Large intestine (tissue), 3 donors: ENCODE results near the gene ZBTB26. TPM values are rescaled to one million over a fixed set of nuclear protein-coding genes. Genes with fewer than 3 reads are reported as not detected.
"Not testable (repeated sequence)": the region's sequence is repeated elsewhere in the genome, so short reads cannot be mapped to it uniquely, and the experiment has no call there.

Experiments
- DNase-seq, 2 donors: peaks; one replicate each; pipeline versions ENCODE4 v3.0.0 to v3.0.0-alpha.2; 2013
- H3K27ac ChIP-seq: one replicate; pipeline ENCODE4 v1.5.1; 2013; ENCODE audit warnings: low read length
- H3K27me3 ChIP-seq: 2 replicates; pipeline ENCODE4 v1.6.1; 2013; ENCODE audit warnings: low read length; ENCODE audit not compliant: control insufficient read depth, insufficient read depth
- H3K36me3 ChIP-seq: 2 replicates; pipeline ENCODE4 v1.6.1; 2013; ENCODE audit warnings: low read length; ENCODE audit not compliant: control insufficient read depth, insufficient read depth
- H3K4me1 ChIP-seq: one replicate; pipeline ENCODE4 v1.6.1; 2013; ENCODE audit warnings: low read length; ENCODE audit not compliant: control insufficient read depth, insufficient read depth
- H3K4me3 ChIP-seq: one replicate; pipeline ENCODE4 v1.5.1; 2013; ENCODE audit warnings: low read length
- H3K9me3 ChIP-seq: one replicate; pipeline ENCODE4 v1.6.1; 2013; ENCODE audit warnings: mild to moderate bottlenecking, low read depth, low read length, moderate library complexity; ENCODE audit not compliant: control insufficient read depth
- WGBS: methylation state at CpG from one replicate; pipeline ENCODE4 v1.1.5; 2013; ENCODE audit warnings: low lambda C conversion rate; ENCODE audit not compliant: insufficient coverage; 5-methylcytosine and 5-hydroxymethylcytosine counted together
- polyA plus RNA-seq: library from polyadenylated mRNA; unstranded; fragments of 120-200 nt; gene quantifications from one replicate; pipeline ENCODE4 v1.2.1, GENCODE V29; 2013

The ZBTB26 gene
- polyA plus RNA-seq, 1 donor: 11.4 TPM

DNA sequence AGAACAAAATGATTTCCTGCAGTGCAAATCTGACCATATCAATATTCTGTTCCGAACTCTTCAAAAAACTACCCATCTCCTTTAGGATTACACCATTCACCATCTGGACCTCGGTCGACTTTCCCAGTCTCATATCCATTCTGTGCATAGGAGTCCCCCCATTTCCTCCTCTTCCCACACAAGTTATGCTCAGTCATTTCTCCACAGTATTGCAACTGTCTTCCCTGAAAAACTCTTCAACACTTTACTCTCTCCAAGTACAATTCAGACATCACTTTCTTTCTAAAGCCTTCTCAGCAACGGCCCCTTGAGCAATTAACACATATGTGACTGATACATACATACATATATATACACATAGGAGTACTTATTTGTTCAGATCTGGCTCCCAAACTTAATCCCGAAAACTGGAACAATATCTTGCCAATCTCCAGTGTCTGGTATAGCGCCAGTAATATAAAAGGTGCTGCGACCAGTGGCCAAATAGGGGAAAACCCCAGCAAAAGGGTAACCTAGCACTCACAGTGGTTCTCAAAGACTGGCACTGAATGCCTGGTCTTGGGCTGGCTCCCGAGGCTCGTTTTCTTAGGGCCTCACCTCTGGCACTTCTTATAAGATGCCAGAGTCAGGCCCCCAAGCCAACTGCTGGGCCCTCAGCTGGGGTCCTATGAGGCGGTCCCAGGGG, 629 bp downstream of the ZBTB26 start:
- no peak for DNase-seq
- H3K36me3 ChIP-seq: no peaks in the 10 kb centered on the region
- peaks cover 4% of the 10 kb centered on the region for H3K9me3 ChIP-seq
- H3K27me3 ChIP-seq: no peaks in the 10 kb centered on the region
- H3K27ac ChIP-seq: peak overlapping the region; percentile 94
- 100% methylated on average over 1 of the region's 10 CpGs for WGBS
- peaks cover 3% of the 10 kb centered on the region for H3K4me1 ChIP-seq
- peak overlapping the region; percentile 100 for H3K4me3 ChIP-seq

DNA sequence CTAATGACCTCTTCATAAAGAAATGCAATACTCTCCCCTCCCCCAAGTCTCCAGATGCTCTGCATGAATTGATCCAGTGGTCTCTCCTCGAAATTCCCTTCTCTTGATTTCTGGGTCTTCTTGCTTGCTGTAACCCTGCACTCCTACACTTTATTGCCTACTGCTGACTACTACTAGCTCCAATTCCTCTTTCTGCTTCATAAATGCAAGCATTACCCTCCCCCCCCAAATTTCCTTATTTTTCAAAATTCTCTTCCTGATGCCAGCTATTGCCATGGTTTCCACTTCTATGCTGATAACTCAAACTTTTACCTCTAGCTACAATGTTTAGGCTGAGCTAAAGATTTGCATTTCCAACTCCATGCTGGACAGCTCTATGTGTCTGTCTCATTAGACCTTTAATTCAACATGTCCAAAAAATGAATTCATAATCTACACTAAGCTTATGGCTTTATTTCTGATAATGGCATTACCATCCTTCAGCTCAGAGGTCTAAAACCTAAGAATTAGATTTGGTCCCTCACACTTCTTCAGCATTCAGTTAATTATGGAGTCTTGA, 1.4 kb downstream of the ZBTB26 start:
- no peaks in the 10 kb centered on the region for H3K27me3 ChIP-seq
- H3K9me3 ChIP-seq: peaks cover 4% of the 10 kb centered on the region
- peaks cover 3% of the 10 kb centered on the region for H3K4me1 ChIP-seq
- DNase-seq: no peak
- 100% methylated on average over 1 of the region's 1 CpG for WGBS
- peaks cover 2% of the 10 kb centered on the region for H3K36me3 ChIP-seq
- H3K27ac ChIP-seq: no peak overlapping the region
- H3K4me3 ChIP-seq: no peak overlapping the region

DNA sequence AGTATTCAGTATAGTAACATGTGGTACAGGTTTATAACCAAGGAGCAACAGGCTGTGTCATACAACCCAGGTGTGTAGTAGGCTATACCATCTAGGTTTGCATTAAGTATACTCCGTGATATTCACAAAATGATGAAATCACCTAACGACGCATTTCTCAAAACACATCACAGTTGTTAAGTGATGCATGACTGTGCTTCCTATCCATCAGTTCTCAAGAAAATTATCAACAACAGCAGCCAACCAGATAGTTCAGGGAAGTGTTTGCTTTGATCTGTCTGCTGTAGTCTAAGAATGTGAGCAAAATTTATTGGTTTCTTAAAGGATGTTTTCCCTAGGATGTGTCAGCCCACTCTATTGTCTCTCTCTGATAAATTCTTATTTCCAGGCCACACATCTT, 7.4 kb downstream of the ZBTB26 start:
- no peak for DNase-seq
- no peaks in the 10 kb centered on the region for H3K9me3 ChIP-seq
- 83% methylated on average over 2 of the region's 3 CpGs for WGBS
- H3K36me3 ChIP-seq: peaks cover 5% of the 10 kb centered on the region
- H3K4me3 ChIP-seq: no peak overlapping the region
- no peak overlapping the region for H3K27ac ChIP-seq
- H3K27me3 ChIP-seq: no peaks in the 10 kb centered on the region
- no peaks in the 10 kb centered on the region for H3K4me1 ChIP-seq

DNA sequence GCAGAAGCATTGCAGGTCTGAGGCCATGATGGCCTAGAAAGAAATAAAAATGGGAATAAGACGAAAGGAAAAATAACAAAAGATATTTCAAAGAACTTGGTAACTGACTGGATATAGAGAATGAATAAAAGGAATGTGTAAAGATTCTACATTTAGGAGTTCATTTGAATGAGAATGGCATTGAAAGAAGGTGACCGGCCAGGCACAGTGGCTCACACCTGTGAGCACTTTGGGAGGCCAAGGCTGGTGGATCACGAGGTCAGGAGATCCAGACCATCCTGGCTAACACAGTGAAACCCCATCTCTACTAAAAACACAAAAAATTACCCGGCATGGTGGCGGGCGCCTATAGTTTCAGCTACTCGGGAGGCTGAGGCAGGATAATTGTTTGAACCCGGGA, 8.6 kb downstream of the ZBTB26 start:
- DNase-seq: no peak
- 100% methylated on average over 1 of the region's 8 CpGs for WGBS
- no peaks in the 10 kb centered on the region for H3K4me1 ChIP-seq
- H3K36me3 ChIP-seq: peaks cover 8% of the 10 kb centered on the region
- no peak overlapping the region for H3K4me3 ChIP-seq
- no peaks in the 10 kb centered on the region for H3K9me3 ChIP-seq
- no peaks in the 10 kb centered on the region for H3K27me3 ChIP-seq
- H3K27ac ChIP-seq: no peak overlapping the region

DNA sequence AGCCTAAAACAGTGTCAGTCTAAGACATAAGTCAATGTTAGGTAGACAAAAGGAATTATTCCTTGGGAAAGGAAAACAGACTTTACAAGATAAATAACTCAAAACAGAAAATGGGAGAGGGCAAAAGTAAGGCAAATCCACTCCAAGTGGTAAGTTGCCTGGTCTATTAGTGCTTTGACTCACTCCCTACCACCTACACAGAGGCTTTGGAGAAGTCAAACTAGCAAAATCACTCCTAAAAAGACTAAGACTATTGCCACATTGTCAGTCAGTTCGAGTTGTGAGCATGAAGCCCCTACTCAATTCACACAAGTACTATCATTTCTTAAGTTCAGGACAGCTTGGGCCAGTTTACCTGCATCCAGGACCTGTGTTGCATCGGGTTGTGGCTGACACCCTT, 13.0 kb downstream of the ZBTB26 start:
- H3K4me1 ChIP-seq: no peaks in the 10 kb centered on the region
- no peaks in the 10 kb centered on the region for H3K27me3 ChIP-seq
- H3K27ac ChIP-seq: no peak overlapping the region
- no peak overlapping the region for H3K4me3 ChIP-seq
- WGBS: no CpG with 5 or more reads among the region's 2 CpGs
- peaks cover 5% of the 10 kb centered on the region for H3K36me3 ChIP-seq
- no peaks in the 10 kb centered on the region for H3K9me3 ChIP-seq
- DNase-seq: no peak

DNA sequence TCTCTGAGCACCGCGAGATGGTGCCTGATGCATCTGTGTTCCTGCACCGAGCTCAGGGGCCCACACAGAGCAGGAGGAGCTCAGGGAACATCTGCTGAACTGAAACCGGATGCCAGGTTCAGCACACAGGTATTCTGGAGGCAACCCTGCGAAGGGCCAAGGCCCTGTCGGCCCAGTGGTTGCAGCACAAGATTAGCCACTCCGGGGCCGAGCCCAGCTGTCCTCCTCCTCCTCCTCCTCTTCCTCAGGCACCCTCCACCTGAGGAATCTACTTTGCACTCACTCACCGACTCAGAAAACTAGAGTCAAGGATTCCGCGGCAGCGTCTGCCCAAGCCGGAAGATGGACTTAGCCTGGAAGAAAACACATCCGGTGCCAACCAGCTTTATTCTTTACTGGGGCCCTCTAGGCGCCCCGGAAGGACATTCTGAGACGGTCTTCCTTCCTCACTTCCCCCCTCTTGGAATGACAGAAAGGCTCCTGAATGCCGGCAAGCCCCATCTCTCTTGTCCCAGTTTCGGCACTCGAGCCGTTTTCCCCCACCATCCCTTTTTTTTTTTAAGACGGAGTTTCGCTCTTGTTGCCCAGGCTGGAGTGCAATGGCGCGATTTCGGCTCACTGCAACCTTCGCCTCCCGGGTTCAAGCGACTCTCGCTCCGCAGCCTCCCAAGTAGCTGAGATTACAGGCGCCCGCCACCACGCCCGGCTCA, 18.2 kb downstream of the ZBTB26 start, which contains the start of gene ZBTB6:
Gene ZBTB6, minus strand, starts transcription at position 360 of the 710 bp plus-strand sequence. CDS start 1,251 bp downstream, outside the sequence.
- peak within 1 kb of the TSS; percentile 85 for H3K4me3 ChIP-seq
- H3K27ac ChIP-seq: peak within 1 kb of the TSS; percentile 76
- WGBS: no CpG with 5 or more reads among the region's 35 CpGs

DNA sequence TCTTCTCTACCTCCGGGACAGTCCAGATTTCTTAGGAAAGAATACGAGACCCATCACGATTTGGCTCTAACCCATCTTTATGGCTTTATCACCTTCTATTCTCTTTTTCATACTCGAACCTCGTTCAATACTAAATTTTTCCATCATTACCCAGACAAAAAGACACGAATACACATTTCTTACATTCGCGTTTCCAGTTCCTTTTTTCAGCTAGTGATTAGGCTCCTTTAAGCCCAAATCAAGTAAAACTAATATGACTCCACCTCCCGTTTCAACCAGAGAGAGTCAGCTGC, 18.7 kb downstream of the ZBTB26 start:
- H3K27ac ChIP-seq: peak overlapping the region; percentile 76
- WGBS: 15% methylated on average over 5 of the region's 9 CpGs
- no peaks in the 10 kb centered on the region for H3K9me3 ChIP-seq
- peak overlapping the region; percentile 85 for H3K4me3 ChIP-seq
- peaks cover 2% of the 10 kb centered on the region for H3K4me1 ChIP-seq
- H3K36me3 ChIP-seq: peaks cover 11% of the 10 kb centered on the region
- H3K27me3 ChIP-seq: no peaks in the 10 kb centered on the region
- no peak for DNase-seq

More for the DNA sequence above, 18.2 kb downstream of the ZBTB26 start, which contains the start of gene ZBTB6:
- peaks cover 2% of the 10 kb centered on the region for H3K4me1 ChIP-seq
- peak; percentile 69 to 92 for DNase-seq
- no peaks in the 10 kb centered on the region for H3K27me3 ChIP-seq
- H3K36me3 ChIP-seq: peaks cover 11% of the 10 kb centered on the region
- no peaks in the 10 kb centered on the region for H3K9me3 ChIP-seq

DNA sequence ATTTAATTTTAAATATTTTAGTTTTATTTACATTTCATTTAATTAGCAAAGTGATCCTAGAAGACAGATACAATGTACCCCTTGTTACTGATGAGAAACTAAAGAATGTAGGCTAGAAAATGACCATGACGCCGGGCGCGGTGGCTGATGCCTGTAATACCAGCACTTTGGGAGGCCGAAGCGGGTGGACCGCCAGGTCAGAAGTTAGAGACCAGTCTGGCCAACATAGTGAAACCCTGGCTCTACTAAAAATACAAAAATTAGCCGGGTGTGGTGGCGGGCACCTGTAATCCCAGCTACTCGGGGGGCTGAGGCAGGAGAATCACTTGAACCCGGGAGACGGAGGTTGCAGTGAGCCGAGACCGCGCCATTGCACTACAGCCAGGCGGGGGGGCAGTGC, 25.2 kb downstream of the ZBTB26 start:
- not testable (repeated sequence) for DNase-seq, H3K4me1 ChIP-seq, H3K4me3 ChIP-seq, H3K9me3 ChIP-seq, H3K27me3 ChIP-seq, H3K27ac ChIP-seq, H3K36me3 ChIP-seq
- WGBS: no CpG with 5 or more reads among the region's 16 CpGs

DNA sequence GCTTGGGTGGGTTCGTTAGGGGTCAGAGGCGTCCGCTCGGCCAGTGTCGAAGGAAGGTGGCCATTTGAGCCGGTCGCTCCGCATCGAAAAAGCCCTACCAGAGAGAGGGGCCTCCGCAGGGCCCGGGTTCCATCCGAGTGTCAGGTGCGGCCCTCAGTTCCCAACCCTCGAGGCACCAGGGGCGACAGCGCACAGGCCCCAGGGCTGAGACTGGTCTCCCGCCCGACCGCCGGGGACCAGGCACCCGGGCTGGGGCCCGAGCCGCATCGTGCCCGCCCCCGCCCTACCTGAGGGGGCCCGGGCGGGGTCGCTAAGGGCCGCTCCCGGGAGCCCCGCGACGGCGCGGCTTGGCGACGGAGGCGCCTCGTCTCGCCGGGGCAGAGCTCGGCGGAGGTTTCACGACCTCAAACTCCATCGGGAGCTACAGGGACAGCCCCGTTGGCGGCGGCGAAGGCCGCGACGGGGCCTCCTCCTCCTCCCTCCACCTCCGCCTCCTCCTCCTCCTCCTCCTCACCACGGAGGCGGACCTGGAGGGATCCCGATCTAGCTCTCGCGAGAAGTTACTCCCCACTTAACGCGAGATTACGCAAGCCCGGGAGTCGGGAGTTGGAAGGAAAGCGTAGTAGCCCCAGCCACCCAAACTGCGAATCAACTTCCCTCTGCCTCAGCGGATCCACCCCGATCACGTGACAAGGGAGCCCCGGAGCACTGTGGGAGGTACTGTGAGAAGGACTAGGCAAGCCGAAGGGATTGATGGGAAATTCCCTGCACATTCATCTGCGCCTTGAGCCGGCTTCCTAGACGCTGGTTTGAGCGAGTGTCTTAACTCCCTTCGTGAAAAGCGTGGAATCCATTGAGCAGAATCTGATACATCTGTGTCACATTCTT, 26.2 kb downstream of the ZBTB26 start, which contains the start of gene RC3H2:
Gene RC3H2, minus strand, starts transcription at position 537 of the 888 bp plus-strand sequence. CDS start 7,850 bp downstream, outside the sequence.
- WGBS: no CpG with 5 or more reads among the region's 77 CpGs
- peaks cover 4% of the 10 kb centered on the region for H3K4me1 ChIP-seq

DNA sequence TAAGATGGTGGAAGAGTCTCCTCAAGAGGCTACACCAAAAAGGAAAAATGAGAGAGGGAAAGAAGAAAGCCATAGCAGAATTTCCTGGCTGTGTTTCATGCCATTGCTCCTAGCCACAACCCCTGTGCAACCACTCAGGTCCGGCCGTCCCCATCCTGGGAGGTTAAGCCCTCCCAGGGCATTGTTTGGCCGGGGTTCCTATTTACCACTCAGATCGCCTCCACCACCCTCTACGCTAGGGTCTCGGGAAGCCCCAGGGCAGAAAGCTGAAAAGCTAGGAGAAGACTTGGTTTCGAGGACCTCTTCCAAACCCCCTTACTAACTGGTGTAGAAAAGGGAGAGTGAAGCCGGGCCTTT, 26.9 kb downstream of the ZBTB26 start:
- no CpG with 5 or more reads among the region's 8 CpGs for WGBS
- Histone ChIP-seq H3K36me3 (peaks cover 2% of the 10 kb centered on the region), H3K4me1 (peaks cover 4% of the 10 kb centered on the region)

More for the DNA sequence above, 26.2 kb downstream of the ZBTB26 start, which contains the start of gene RC3H2:
- no peaks in the 10 kb centered on the region for H3K27me3 ChIP-seq
- peak; percentile 99 for DNase-seq
- H3K9me3 ChIP-seq: no peaks in the 10 kb centered on the region
- H3K27ac ChIP-seq: peak within 1 kb of the TSS; percentile 79
- H3K4me3 ChIP-seq: peak within 1 kb of the TSS; percentile 93
- H3K36me3 ChIP-seq: peaks cover 2% of the 10 kb centered on the region

More for the DNA sequence above, 26.9 kb downstream of the ZBTB26 start:
- Histone ChIP-seq H3K27me3 (no peaks in the 10 kb centered on the region), H3K27ac (peak overlapping the region; percentile 79), H3K9me3 (no peaks in the 10 kb centered on the region), H3K4me3 (peak overlapping the region; percentile 93)
- peak in 1 of 2 donors; percentile 7 for DNase-seq
